ENCODE results near the gene BYSL.
A peak's percentile ranks its signal among the peaks of the same experiment; 100 is the strongest.

The BYSL gene

DNA sequence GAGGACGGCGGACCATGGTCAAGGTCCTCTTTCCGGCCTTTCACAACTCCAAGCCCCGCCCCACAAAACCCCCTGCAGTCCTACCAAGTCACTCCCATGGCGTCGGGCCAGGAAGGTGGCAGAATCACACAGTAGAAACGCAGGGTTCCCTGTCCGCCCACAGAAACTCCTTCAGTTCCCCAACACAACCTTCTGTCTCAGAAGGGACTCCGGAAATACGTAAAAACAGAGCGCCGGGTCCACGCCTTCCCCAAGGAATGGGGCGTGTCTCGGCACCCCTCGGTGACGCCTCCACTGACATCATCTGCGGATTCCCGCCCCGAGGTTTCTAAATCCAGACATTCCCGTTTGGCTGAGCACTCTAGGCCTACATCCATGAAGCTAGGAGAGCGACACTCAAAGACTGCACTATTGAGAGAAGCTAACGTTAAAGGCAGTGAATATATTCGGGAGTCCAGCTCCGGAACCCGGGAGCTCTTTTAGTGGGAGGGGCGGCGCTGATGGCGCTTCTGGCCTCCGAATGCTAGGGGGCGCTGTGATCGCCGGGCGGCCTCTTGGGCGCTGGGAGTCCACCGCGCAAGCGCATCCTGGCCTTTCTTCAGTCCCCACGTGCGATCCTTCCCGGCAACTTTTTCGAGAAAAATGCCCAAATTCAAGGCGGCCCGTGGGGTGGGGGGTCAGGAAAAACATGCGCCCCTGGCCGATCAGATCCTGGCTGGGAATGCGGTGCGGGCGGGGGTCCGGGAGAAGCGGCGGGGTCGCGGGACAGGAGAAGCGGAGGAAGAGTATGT, at the start of gene BYSL, which contains the start of gene MED20:
TSS of gene BYSL (plus strand) at position 579 of the 791 bp plus-strand sequence. CDS start at position 643, 64 bp downstream.
TSS of gene MED20 (minus strand) at position 219 of the 791 bp plus-strand sequence. CDS start at position 98, 121 bp downstream.
- Mint-ChIP-seq H3K27ac (peak within 1 kb of the TSS; percentile 99), H3K36me3 (peaks cover 5% of the 10 kb centered on the region), H3K4me1 (peaks cover 36% of the 10 kb centered on the region), H3K9me3 (no peaks in the 10 kb centered on the region), H3K27me3 (no peaks in the 10 kb centered on the region), H3K4me3 (peak within 1 kb of the TSS; percentile 100)
- DNase-seq (ENCODE audit: low spot score in 2 of 2) (peak; percentile 95 to 98), ATAC-seq (ENCODE audit: low read depth) (peak; percentile 94)

DNA sequence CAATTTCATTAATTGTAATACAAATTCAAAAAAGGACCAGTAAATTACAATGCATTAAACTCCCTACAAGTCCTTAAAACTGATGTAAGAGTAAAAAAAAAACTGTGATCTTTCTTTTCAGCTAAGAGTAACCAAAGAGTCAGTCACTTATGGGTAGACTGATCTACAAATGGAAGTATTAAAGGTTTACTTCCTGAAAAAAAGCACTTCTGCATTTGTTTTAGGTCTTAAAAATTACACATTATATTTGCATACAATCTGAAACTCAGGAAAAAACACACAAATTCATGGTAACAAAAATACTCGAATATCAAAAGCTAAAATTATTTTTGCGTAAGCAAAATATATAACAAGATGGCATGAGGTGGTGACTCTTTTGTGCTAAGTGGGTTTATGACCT, 49.6 kb upstream of the BYSL start:
- no peaks in the 10 kb centered on the region for H3K9me3 Mint-ChIP-seq
- no peak overlapping the region for H3K4me3 Mint-ChIP-seq
- H3K36me3 Mint-ChIP-seq, result peaks cover 5% of the 10 kb centered on the region
- H3K27ac Mint-ChIP-seq, result no peak overlapping the region
- no peak for ATAC-seq (ENCODE audit: low read depth)
- H3K27me3 Mint-ChIP-seq, result no peaks in the 10 kb centered on the region
- peaks cover 16% of the 10 kb centered on the region for H3K4me1 Mint-ChIP-seq
- DNase-seq (ENCODE audit: low spot score in 2 of 2), result no peak

- peaks cover 5% of the 10 kb centered on the region for H3K36me3 Mint-ChIP-seq
- DNase-seq (ENCODE audit: low spot score in 2 of 2), result no peak
Measured at GRCh38 chr6:41872147-41872546, 49.2 kb upstream of the BYSL start.

GRCh38 chr6:41874741-41875140, 46.6 kb upstream of the BYSL start:
- H3K9me3 Mint-ChIP-seq, result no peaks in the 10 kb centered on the region
- no peak for DNase-seq (ENCODE audit: low spot score in 2 of 2)
- H3K4me1 Mint-ChIP-seq, result peaks cover 14% of the 10 kb centered on the region
- peaks cover 3% of the 10 kb centered on the region for H3K36me3 Mint-ChIP-seq
- no peak overlapping the region for H3K4me3 Mint-ChIP-seq
- H3K27ac Mint-ChIP-seq, result no peak overlapping the region
- H3K27me3 Mint-ChIP-seq, result no peaks in the 10 kb centered on the region
- no peak for ATAC-seq (ENCODE audit: low read depth)

More at GRCh38 chr6:41872147-41872546, 49.2 kb upstream of the BYSL start:
- no peak overlapping the region for H3K4me3 Mint-ChIP-seq
- no peaks in the 10 kb centered on the region for H3K27me3 Mint-ChIP-seq
- no peaks in the 10 kb centered on the region for H3K9me3 Mint-ChIP-seq
- H3K4me1 Mint-ChIP-seq, result peaks cover 16% of the 10 kb centered on the region
- ATAC-seq (ENCODE audit: low read depth), result no peak
- H3K27ac Mint-ChIP-seq, result no peak overlapping the region

DNA sequence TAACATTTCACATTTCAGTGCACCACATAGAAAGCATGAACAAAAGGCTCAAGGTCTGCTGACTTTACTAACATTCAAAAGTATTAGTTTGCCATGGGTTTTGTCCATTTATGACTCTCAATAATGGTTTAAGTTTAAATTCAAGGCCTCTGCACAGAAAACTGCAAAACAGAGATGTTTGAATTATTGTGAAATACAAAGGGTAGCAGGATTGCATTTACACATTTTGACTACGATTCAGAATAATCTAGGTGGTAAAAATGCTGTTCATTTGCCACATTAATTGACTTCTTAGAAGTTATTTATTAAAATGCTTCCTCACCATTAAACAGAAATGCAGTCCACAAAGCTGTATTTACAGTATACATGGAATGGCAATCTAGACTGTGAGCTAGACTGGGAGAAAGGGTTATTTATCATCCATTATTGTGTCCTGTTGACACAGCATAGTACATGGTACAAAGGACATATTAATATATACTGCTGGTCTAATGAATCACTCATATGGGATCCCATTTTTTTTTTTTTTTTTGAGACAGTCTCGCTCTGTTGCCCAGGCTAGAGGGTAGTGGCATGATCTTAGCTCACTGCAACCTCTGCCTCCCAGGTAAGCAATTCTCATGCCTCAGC, 44.1 kb upstream of the BYSL start:
- Mint-ChIP-seq H3K4me3 (no peak overlapping the region), H3K27ac (no peak overlapping the region), H3K36me3 (peaks cover 4% of the 10 kb centered on the region), H3K4me1 (peaks cover 5% of the 10 kb centered on the region), H3K9me3 (no peaks in the 10 kb centered on the region), H3K27me3 (no peaks in the 10 kb centered on the region)
- DNase-seq (ENCODE audit: low spot score in 2 of 2), result no peak
- no peak for ATAC-seq (ENCODE audit: low read depth)

- H3K27ac Mint-ChIP-seq, result no peak overlapping the region
- no peak overlapping the region for H3K4me3 Mint-ChIP-seq
- no peak for ATAC-seq (ENCODE audit: low read depth)
- H3K4me1 Mint-ChIP-seq, result peaks cover 2% of the 10 kb centered on the region
- peaks cover 2% of the 10 kb centered on the region for H3K36me3 Mint-ChIP-seq
- DNase-seq (ENCODE audit: low spot score in 2 of 2), result no peak
- H3K9me3 Mint-ChIP-seq, result no peaks in the 10 kb centered on the region
- H3K27me3 Mint-ChIP-seq, result no peaks in the 10 kb centered on the region
Measured at GRCh38 chr6:41878246-41878645, 43.1 kb upstream of the BYSL start.

GRCh38 chr6:41878961-41879405, 42.3 kb upstream of the BYSL start:
- ATAC-seq (ENCODE audit: low read depth), result no peak
- Mint-ChIP-seq H3K9me3 (no peaks in the 10 kb centered on the region), H3K27ac (no peak overlapping the region), H3K4me3 (no peak overlapping the region), H3K27me3 (no peaks in the 10 kb centered on the region), H3K4me1 (peaks cover 2% of the 10 kb centered on the region), H3K36me3 (peaks cover 2% of the 10 kb centered on the region)
- no peak for DNase-seq (ENCODE audit: low spot score in 2 of 2)

DNA sequence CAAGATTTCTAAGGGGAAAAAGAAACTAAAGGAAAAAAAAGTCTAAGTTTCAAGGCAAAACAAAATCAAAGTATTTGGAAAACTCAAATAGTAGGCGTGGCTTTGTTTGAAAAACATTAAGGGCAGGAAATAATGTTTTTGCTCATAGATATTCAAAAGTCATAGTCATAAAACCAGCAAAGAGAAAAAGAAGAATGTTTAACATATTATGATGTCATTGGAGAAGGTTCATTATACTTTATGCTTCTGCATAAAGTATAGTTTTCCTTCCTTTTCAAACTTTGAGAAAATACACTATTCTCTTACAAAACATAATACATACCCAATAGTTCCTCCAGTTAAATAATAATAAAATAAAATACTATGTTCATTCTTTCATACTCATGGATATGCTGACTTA, 39.8 kb upstream of the BYSL start:
- Mint-ChIP-seq H3K4me1 (no peaks in the 10 kb centered on the region), H3K36me3 (peaks cover 2% of the 10 kb centered on the region), H3K9me3 (no peaks in the 10 kb centered on the region), H3K27ac (no peak overlapping the region), H3K27me3 (no peaks in the 10 kb centered on the region), H3K4me3 (no peak overlapping the region)
- DNase-seq (ENCODE audit: low spot score in 2 of 2) (no peak), ATAC-seq (ENCODE audit: low read depth) (no peak)

- H3K4me1 Mint-ChIP-seq, result no peaks in the 10 kb centered on the region
- H3K36me3 Mint-ChIP-seq, result peaks cover 2% of the 10 kb centered on the region
- H3K4me3 Mint-ChIP-seq, result no peak overlapping the region
- DNase-seq (ENCODE audit: low spot score in 2 of 2) (no peak), ATAC-seq (ENCODE audit: low read depth) (no peak)
- H3K27ac Mint-ChIP-seq, result no peak overlapping the region
- H3K27me3 Mint-ChIP-seq, result no peaks in the 10 kb centered on the region
- H3K9me3 Mint-ChIP-seq, result no peaks in the 10 kb centered on the region
Measured at GRCh38 chr6:41884957-41885356, 36.3 kb upstream of the BYSL start.

GRCh38 chr6:41885930-41886329, 35.4 kb upstream of the BYSL start:
- no peaks in the 10 kb centered on the region for H3K27me3 Mint-ChIP-seq
- no peak overlapping the region for H3K27ac Mint-ChIP-seq
- ATAC-seq (ENCODE audit: low read depth) (no peak), DNase-seq (ENCODE audit: low spot score in 2 of 2) (no peak)
- no peaks in the 10 kb centered on the region for H3K9me3 Mint-ChIP-seq
- no peaks in the 10 kb centered on the region for H3K4me1 Mint-ChIP-seq
- no peaks in the 10 kb centered on the region for H3K36me3 Mint-ChIP-seq
- H3K4me3 Mint-ChIP-seq, result no peak overlapping the region

- no peak for ATAC-seq (ENCODE audit: low read depth)
- no peaks in the 10 kb centered on the region for H3K9me3 Mint-ChIP-seq
- H3K36me3 Mint-ChIP-seq, result no peaks in the 10 kb centered on the region
- H3K27ac Mint-ChIP-seq, result no peak overlapping the region
- no peaks in the 10 kb centered on the region for H3K4me1 Mint-ChIP-seq
- no peak for DNase-seq (ENCODE audit: low spot score in 2 of 2)
- H3K27me3 Mint-ChIP-seq, result no peaks in the 10 kb centered on the region
- H3K4me3 Mint-ChIP-seq, result no peak overlapping the region
Measured at GRCh38 chr6:41887331-41887751, 34.0 kb upstream of the BYSL start.

GRCh38 chr6:41892921-41893564, 28.3 kb upstream of the BYSL start:
- no peaks in the 10 kb centered on the region for H3K36me3 Mint-ChIP-seq
- H3K9me3 Mint-ChIP-seq, result no peaks in the 10 kb centered on the region
- no peak overlapping the region for H3K4me3 Mint-ChIP-seq
- H3K4me1 Mint-ChIP-seq, result peaks cover 8% of the 10 kb centered on the region
- H3K27me3 Mint-ChIP-seq, result no peaks in the 10 kb centered on the region
- ATAC-seq (ENCODE audit: low read depth) (no peak), DNase-seq (ENCODE audit: low spot score in 2 of 2) (no peak)
- no peak overlapping the region for H3K27ac Mint-ChIP-seq

GRCh38 chr6:41894366-41895299, 26.7 kb upstream of the BYSL start:
- peak; percentile 24 for ATAC-seq (ENCODE audit: low read depth)
- no peak overlapping the region for H3K27ac Mint-ChIP-seq
- no peaks in the 10 kb centered on the region for H3K9me3 Mint-ChIP-seq

More at GRCh38 chr6:41894366-41895299, 26.7 kb upstream of the BYSL start:
- no peak for DNase-seq (ENCODE audit: low spot score in 2 of 2)
- peaks cover 8% of the 10 kb centered on the region for H3K4me1 Mint-ChIP-seq
- H3K4me3 Mint-ChIP-seq, result no peak overlapping the region
- H3K27me3 Mint-ChIP-seq, result no peaks in the 10 kb centered on the region
- no peaks in the 10 kb centered on the region for H3K36me3 Mint-ChIP-seq

Data from memory B cell (primary cell).